Prostate gland (tissue), 2 donors: Measurements from ENCODE around the gene HPX. TPM values are rescaled to one million over a fixed set of nuclear protein-coding genes. Genes with fewer than 3 reads are reported as not detected.

Experiments
- DNase-seq: peaks from one replicate; pipeline ENCODE4 v3.0.0-alpha.2; 2019; ENCODE audit warnings: low spot score
- H3K27ac ChIP-seq, 2 donors: fragments of 200-600 bp; sonication (generic); 2 replicates each; pipeline ENCODE4 v1.5.1; 2017 to 2019
- H3K27me3 ChIP-seq: fragments of 200-600 bp; sonication (generic); replicated peaks from 2 replicates; pipeline ENCODE4 v1.5.1; 2019; ENCODE audit not compliant: insufficient read depth
- H3K36me3 ChIP-seq, 2 donors: fragments of 200-600 bp; sonication (generic); 1 replicate in 1 of 2; 2 replicates in 1 of 2; pipeline versions ENCODE4 v1.5.1 to v1.8.1; 2017 to 2019
- H3K4me1 ChIP-seq: fragments of 200-600 bp; sonication (generic); replicated peaks from 2 replicates; pipeline ENCODE4 v1.5.1; 2019
- H3K4me3 ChIP-seq, 2 donors: fragments of 200-600 bp; sonication (generic); 2 replicates each; pipeline ENCODE4 v1.5.1; 2017 to 2019
- H3K9me3 ChIP-seq: fragments of 200-600 bp; sonication (generic); 2 replicates; pipeline ENCODE4 v1.5.1; 2017
- CTCF ChIP-seq, 4 experiments: fragments of 200-600 bp in 2 of 4; fragments of 450-650 bp in 2 of 4; sonication (generic) in 2 of 4; IDR thresholded peaks; 1 replicate in 3 of 4; 2 replicates in 1 of 4; pipeline ENCODE4 v1.5.1; 2016 to 2019; ENCODE audit warnings: antibody characterized with exemption in 4 of 4, mild to moderate bottlenecking in 2 of 4, moderate library complexity in 2 of 4
- POLR2A ChIP-seq: fragments of 450-650 bp; IDR thresholded peaks from one replicate; pipeline ENCODE4 v1.6.1; 2016; ENCODE audit warnings: antibody characterized with exemption, mild to moderate bottlenecking
- POLR2AphosphoS5 ChIP-seq: sonication (generic); formaldehyde crosslinking; IDR thresholded peaks from one replicate; pipeline ENCODE4 v1.6.1; 2017; ENCODE audit warnings: antibody characterized with exemption
- WGBS: methylation state at CpG from one replicate; pipeline ENCODE4 v1.1.5; 2018; 5-methylcytosine and 5-hydroxymethylcytosine counted together
- intact Hi-C: fragments of 100-400 bp; cut with DNase I; formaldehyde crosslinking; loops from one replicate; pipeline ENCODE4 v1.14.2; 2022
- total RNA-seq, 2 donors: library from RNA; depleted of rRNA; stranded (reverse); fragments of >200 nt; gene quantifications; one replicate each; pipeline ENCODE4 v1.1.0, GENCODE V29; 2016

Gene HPX
- total RNA-seq, 2 donors from 2014 or later = 1.2 to 4.7 TPM

GRCh38 chr11:6402061-6402470, 38.7 kb downstream of the HPX start:
- no peaks in the 10 kb centered on the region for H3K9me3 ChIP-seq
- H3K36me3 ChIP-seq = no peaks in the 10 kb centered on the region
- no peak for TF ChIP-seq POLR2A
- TF ChIP-seq POLR2AphosphoS5 = no peak
- no peak for TF ChIP-seq CTCF (IDR thresholded peaks at IDR 0.05)
- H3K4me3 ChIP-seq = no peak overlapping the region
- no peak overlapping the region for H3K27ac ChIP-seq
- intact Hi-C loops = no loop called here
- no peak for DNase-seq
- no peaks in the 10 kb centered on the region for H3K4me1 ChIP-seq
- 78% methylated on average over 12 of the region's 12 CpGs for WGBS
- no peaks in the 10 kb centered on the region for H3K27me3 ChIP-seq

GRCh38 chr11:6401464-6401863, 39.3 kb downstream of the HPX start:
- Histone ChIP-seq H3K9me3 (no peaks in the 10 kb centered on the region), H3K36me3 (no peaks in the 10 kb centered on the region), H3K4me1 (no peaks in the 10 kb centered on the region), H3K27ac (no peak overlapping the region), H3K27me3 (no peaks in the 10 kb centered on the region), H3K4me3 (no peak overlapping the region)
- no peak for DNase-seq
- 94% methylated on average over 7 of the region's 7 CpGs for WGBS
- TF ChIP-seq CTCF (IDR thresholded peaks at IDR 0.05) (no peak), POLR2AphosphoS5 (no peak), POLR2A (no peak)
- intact Hi-C loops = no loop called here

- 91% methylated on average over 15 of the region's 15 CpGs for WGBS
- intact Hi-C loops = no loop called here
- Histone ChIP-seq H3K27ac (no peak overlapping the region), H3K27me3 (no peaks in the 10 kb centered on the region), H3K36me3 (no peaks in the 10 kb centered on the region), H3K4me1 (no peaks in the 10 kb centered on the region), H3K9me3 (no peaks in the 10 kb centered on the region), H3K4me3 (no peak overlapping the region)
- TF ChIP-seq CTCF (IDR thresholded peaks at IDR 0.05) = no peak
- TF ChIP-seq POLR2A = no peak
- no peak for TF ChIP-seq POLR2AphosphoS5
- DNase-seq = no peak
Observed at GRCh38 chr11:6400431-6401345, 40.1 kb downstream of the HPX start.

GRCh38 chr11:6397636-6398035, 43.2 kb downstream of the HPX start:
- Histone ChIP-seq H3K9me3 (no peaks in the 10 kb centered on the region), H3K27ac (no peak overlapping the region), H3K36me3 (no peaks in the 10 kb centered on the region), H3K27me3 (no peaks in the 10 kb centered on the region), H3K4me1 (no peaks in the 10 kb centered on the region), H3K4me3 (no peak overlapping the region)
- DNase-seq = no peak
- WGBS = 52% methylated on average over 3 of the region's 3 CpGs
- TF ChIP-seq CTCF (IDR thresholded peaks at IDR 0.05) = no peak
- no peak for TF ChIP-seq POLR2A
- TF ChIP-seq POLR2AphosphoS5 = no peak
- intact Hi-C loops = no loop called here

GRCh38 chr11:6397156-6397555, 43.6 kb downstream of the HPX start:
- Histone ChIP-seq H3K36me3 (no peaks in the 10 kb centered on the region), H3K27ac (no peak overlapping the region), H3K4me1 (no peaks in the 10 kb centered on the region), H3K9me3 (no peaks in the 10 kb centered on the region), H3K4me3 (no peak overlapping the region), H3K27me3 (no peaks in the 10 kb centered on the region)
- DNase-seq = no peak
- TF ChIP-seq POLR2A = no peak
- no peak for TF ChIP-seq CTCF (IDR thresholded peaks at IDR 0.05)
- TF ChIP-seq POLR2AphosphoS5 = no peak
- 38% methylated on average over 1 of the region's 1 CpG for WGBS
- intact Hi-C loops = no loop called here
